Activated CD8-positive, alpha-beta T cell treated with anti-CD3 and anti-CD28 coated beads for 36 hours (primary cell): ENCODE data around the gene KRTAP12-4. TPM values are rescaled to one million over a fixed set of nuclear protein-coding genes. Genes with fewer than 3 reads are reported as not detected.

Experiments used
- ATAC-seq: fragments of 200-7000 bp; cut with Tn5 transposase; one replicate; pipeline ENCODE4 v1.10.0; 2021; ENCODE audit warnings: mild to moderate bottlenecking, moderate library complexity
- CTCF ChIA-PET: fragments of 350-600 bp; sonication (Branson Sonifier 250); formaldehyde crosslinking; loops from one replicate; lab custom pipeline; 2021; ENCODE audit warnings: antibody characterized with exemption; lab: Charles Lee
- POLR2A ChIA-PET: fragments of 350-600 bp; sonication (Branson Sonifier 250); formaldehyde crosslinking; loops from one replicate; lab custom pipeline; 2021; ENCODE audit warnings: antibody characterized with exemption; lab: Charles Lee
- DNase-seq: peaks from one replicate; pipeline ENCODE4 v3.0.0-alpha.2; 2020
- H3K27ac Mint-ChIP-seq: one replicate; pipeline ENCODE4 v1.8.0; 2021; ENCODE audit warnings: mild to moderate bottlenecking, mixed read lengths
- H3K27me3 Mint-ChIP-seq: one replicate; pipeline ENCODE4 v1.8.0; 2021; ENCODE audit warnings: mixed read lengths
- H3K36me3 Mint-ChIP-seq: one replicate; pipeline ENCODE4 v1.8.0; 2021; ENCODE audit warnings: low read depth, mixed read lengths
- H3K4me1 Mint-ChIP-seq: one replicate; pipeline ENCODE4 v1.8.0; 2021; ENCODE audit warnings: low read depth, mixed read lengths
- H3K4me3 Mint-ChIP-seq: one replicate; pipeline ENCODE4 v1.8.0; 2021; ENCODE audit warnings: mild to moderate bottlenecking, moderate library complexity, mixed read lengths
- H3K9me3 Mint-ChIP-seq: one replicate; pipeline ENCODE4 v1.8.0; 2021; ENCODE audit warnings: mixed read lengths
- intact Hi-C: fragments of 100-400 bp; cut with micrococcal nuclease; formaldehyde crosslinking; loops from one replicate; pipeline ENCODE4 v1.10.0; 2022
- total RNA-seq, 2 experiments: library from RNA; stranded (reverse); gene quantifications; one replicate each; pipeline ENCODE4 v1.2.3, GENCODE V29; 2021
- TF ChIP-seq, protein P1 (sequence below): fragments of 200-600 bp; IDR thresholded peaks from one replicate; pipeline ENCODE4 v1.8.0; 2022; ENCODE audit warnings: antibody characterized with exemption, mild to moderate bottlenecking

The KRTAP12-4 gene
- total RNA-seq, 2 experiments from 2014 or later, result not detected

DNA sequence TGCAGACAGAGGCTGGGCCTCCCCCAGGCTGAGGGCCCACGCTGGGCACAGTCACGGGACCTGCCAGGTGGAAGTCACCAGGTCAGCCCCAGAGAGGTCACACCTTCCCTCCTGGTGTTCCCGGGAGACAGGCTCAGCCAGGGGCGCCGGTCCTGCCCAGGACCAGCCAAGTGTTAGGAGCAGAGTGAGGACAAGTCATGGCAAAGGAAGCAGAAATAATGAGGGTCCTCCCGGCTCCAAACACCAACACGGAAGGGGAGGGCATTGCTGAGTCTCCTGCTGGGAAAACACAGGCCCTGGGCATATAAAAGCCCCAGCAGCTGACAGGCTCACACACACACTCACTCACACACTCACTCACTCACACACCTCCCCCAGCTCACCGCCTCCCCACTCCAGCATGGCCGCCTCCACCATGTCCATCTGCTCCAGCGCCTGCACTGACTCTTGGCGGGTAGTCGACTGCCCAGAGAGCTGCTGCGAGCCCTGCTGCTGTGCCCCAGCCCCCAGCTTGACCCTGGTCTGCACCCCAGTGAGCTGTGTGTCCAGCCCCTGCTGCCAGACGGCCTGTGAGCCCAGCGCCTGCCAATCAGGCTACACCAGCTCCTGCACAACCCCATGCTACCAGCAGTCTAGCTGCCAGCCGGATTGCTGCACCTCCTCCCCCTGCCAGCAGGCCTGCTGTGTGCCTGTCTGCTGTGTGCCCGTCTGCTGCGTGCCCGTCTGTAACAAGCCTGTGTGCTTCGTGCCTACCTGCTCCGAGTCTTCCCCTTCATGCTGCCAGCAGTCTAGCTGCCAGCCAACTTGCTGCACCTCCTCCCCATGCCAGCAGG, 17.2 kb downstream of the KRTAP12-4 start, which contains the start of gene KRTAP10-10:
Gene KRTAP10-10, plus strand, starts transcription at position 339 of the 833 bp plus-strand sequence. Its CDS starts 62 bp downstream, at position 401.
- TF ChIP-seq, protein P1, sequence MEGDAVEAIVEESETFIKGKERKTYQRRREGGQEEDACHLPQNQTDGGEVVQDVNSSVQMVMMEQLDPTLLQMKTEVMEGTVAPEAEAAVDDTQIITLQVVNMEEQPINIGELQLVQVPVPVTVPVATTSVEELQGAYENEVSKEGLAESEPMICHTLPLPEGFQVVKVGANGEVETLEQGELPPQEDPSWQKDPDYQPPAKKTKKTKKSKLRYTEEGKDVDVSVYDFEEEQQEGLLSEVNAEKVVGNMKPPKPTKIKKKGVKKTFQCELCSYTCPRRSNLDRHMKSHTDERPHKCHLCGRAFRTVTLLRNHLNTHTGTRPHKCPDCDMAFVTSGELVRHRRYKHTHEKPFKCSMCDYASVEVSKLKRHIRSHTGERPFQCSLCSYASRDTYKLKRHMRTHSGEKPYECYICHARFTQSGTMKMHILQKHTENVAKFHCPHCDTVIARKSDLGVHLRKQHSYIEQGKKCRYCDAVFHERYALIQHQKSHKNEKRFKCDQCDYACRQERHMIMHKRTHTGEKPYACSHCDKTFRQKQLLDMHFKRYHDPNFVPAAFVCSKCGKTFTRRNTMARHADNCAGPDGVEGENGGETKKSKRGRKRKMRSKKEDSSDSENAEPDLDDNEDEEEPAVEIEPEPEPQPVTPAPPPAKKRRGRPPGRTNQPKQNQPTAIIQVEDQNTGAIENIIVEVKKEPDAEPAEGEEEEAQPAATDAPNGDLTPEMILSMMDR, result no peak
- peaks cover 20% of the 10 kb centered on the region for H3K9me3 Mint-ChIP-seq
- H3K4me1 Mint-ChIP-seq, result no peaks in the 10 kb centered on the region
- intact Hi-C loops, result no loop called here
- ChIA-PET POLR2A (interaction anchor here (0.6 kb wide), 1 partner anchor 234 kb away, joined by 3 read pairs; no protein-coding TSS in a partner anchor), CTCF (no interaction called here)
- peaks cover 2% of the 10 kb centered on the region for H3K36me3 Mint-ChIP-seq
- no peak within 1 kb of the TSS for H3K27ac Mint-ChIP-seq
- ATAC-seq (no peak), DNase-seq (no peak)
- H3K4me3 Mint-ChIP-seq, result no peak within 1 kb of the TSS
- no peaks in the 10 kb centered on the region for H3K27me3 Mint-ChIP-seq

DNA sequence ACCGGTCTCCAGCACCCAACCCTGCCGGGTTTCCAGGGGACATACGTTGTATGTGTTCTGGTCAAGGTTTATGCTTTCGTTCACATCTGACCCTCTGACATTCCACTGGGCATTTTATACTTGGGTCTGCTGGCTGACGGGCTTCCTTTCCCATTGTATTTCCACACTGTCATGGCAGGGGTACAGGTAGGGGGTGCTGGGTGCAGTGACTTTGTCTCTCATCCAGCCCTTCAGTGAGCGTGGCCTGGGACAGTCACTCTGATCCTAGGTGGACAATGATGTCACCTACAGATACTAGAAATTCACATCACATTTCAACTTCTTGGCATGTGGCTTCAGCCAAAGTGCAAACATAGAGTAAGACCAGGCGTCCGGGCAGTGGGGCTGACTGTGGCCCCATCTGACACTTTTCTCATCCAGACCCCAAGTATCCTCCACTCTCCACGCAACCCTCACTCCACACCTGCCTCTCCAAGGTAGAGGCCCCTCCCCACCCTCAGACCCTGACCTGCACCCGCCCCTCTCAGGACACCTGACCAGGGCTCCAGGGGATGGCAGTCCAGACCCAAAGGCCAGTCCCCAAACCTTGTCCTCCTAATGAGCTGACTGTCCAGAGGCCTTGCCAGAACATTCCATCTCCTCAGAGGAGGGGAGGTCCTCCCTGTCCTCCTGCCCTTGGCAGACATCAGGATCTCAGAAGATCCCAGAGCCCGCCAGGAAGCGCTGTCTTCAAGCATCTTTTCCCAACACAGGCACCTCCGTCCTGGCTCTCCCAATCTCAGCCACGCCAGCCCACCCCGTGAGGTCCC, 18.0 kb downstream of the KRTAP12-4 start:
- Mint-ChIP-seq H3K27me3 (no peaks in the 10 kb centered on the region), H3K27ac (no peak overlapping the region), H3K4me3 (no peak overlapping the region), H3K36me3 (peaks cover 7% of the 10 kb centered on the region), H3K9me3 (peaks cover 22% of the 10 kb centered on the region), H3K4me1 (no peaks in the 10 kb centered on the region)
- no peak for DNase-seq
- TF ChIP-seq, protein P1, result no peak
- ChIA-PET CTCF (no interaction called here), POLR2A (interaction anchor here (0.6 kb wide), 1 partner anchor 233 kb away, joined by 3 read pairs; no protein-coding TSS in a partner anchor)
- no peak for ATAC-seq
- intact Hi-C loops, result no loop called here

DNA sequence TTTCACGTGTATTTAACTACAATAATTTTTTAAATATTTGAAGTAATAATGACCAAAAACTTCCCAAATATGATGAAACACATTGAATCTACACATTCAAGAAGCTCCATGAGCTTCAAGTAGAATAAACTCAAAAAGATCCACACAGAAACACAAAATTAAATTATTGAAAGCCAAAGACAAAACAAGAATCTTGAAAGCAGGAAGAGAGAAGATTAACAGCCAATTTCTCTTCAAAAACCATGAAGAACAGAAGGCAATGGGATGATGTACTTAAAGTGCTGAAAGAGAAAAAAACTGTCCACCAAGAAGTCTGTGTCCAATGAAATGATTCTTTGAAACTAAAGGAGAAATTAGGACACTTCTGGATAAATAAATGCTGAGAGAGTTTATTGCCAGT, 22.4 kb downstream of the KRTAP12-4 start:
- H3K27ac Mint-ChIP-seq, result no peak overlapping the region
- intact Hi-C loops, result no loop called here
- TF ChIP-seq, protein P1, result no peak
- peaks cover 23% of the 10 kb centered on the region for H3K4me1 Mint-ChIP-seq
- CTCF ChIA-PET, result interaction anchor here (1.2 to 1.5 kb wide), 2 partner anchors 10 to 15 kb away, joined by 3 to 4 read pairs; partner anchors contain the start of gene KRTAP10-11
- POLR2A ChIA-PET, result interaction anchor here (0.6 to 1.4 kb wide), 2 partner anchors 121 to 146 kb away, joined by 3 to 5 read pairs; no protein-coding TSS in a partner anchor
- no peak overlapping the region for H3K4me3 Mint-ChIP-seq
- H3K9me3 Mint-ChIP-seq, result peaks cover 32% of the 10 kb centered on the region
- no peaks in the 10 kb centered on the region for H3K27me3 Mint-ChIP-seq
- DNase-seq (no peak), ATAC-seq (no peak)
- H3K36me3 Mint-ChIP-seq, result peaks cover 21% of the 10 kb centered on the region

DNA sequence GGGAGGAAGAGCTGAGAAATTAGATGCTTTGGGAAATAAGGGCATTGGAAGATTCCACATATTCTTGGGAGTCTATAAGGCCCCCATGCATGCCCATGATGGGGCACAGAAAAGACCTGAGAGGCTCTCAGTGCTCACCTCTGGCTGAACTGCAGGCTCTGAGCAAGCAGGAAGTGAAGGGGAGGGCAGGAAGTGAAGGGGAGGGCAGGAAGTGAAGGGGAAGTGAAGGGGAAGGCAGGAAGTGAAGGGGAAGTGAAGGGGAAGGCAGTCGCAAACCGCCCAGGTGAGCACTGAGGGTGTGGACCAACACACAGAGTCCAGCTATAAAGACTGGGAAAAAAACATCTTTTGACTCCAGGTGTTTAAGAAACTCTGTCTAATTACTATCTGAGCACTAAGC, 24.0 kb downstream of the KRTAP12-4 start:
- ChIA-PET CTCF (no interaction called here), POLR2A (no interaction called here)
- ATAC-seq, result peak; percentile 45
- Mint-ChIP-seq H3K4me3 (no peak overlapping the region), H3K4me1 (peaks cover 30% of the 10 kb centered on the region), H3K36me3 (peaks cover 21% of the 10 kb centered on the region), H3K27ac (peak overlapping the region; percentile 76), H3K27me3 (no peaks in the 10 kb centered on the region), H3K9me3 (peaks cover 32% of the 10 kb centered on the region)
- TF ChIP-seq, protein P1, result no peak
- DNase-seq, result no peak
- intact Hi-C loops, result no loop called here
